ENCODE data around the gene JPT1.
"Not testable (repeated sequence)": the region's sequence is repeated elsewhere in the genome, so short reads cannot be mapped to it uniquely, and the experiment has no call there.

JPT1 gene

GRCh38 chr17:75128694-75129505 is 25.4 kb downstream of the JPT1 start:
- H4K20me1 ChIP-seq (ENCODE audit: insufficient read depth, low read length, poor library complexity, severe bottlenecking) = peaks cover 12% of the 10 kb centered on the region
- H3K9me3 ChIP-seq (ENCODE audit: insufficient read depth, low read depth, low read length) = no peaks in the 10 kb centered on the region
- H3K36me3 ChIP-seq (ENCODE audit: insufficient read depth, low read length) = peaks cover 6% of the 10 kb centered on the region; the same call in 1 of the 2 replicates
- H3K4me1 ChIP-seq (ENCODE audit: insufficient read depth, low read length, poor library complexity, severe bottlenecking) = peaks cover 22% of the 10 kb centered on the region
- H3K4me3 ChIP-seq (ENCODE audit: low read length, poor library complexity, severe bottlenecking) = no peak overlapping the region
- H2AFZ ChIP-seq (ENCODE audit: low read length) = no peak overlapping the region
- no peaks in the 10 kb centered on the region for H3K9me2 ChIP-seq (replicated peaks; ENCODE audit: low read depth, low read length)
- no peak overlapping the region for H3K9ac ChIP-seq (ENCODE audit: low read depth, low read length, poor library complexity, severe bottlenecking)
- TF ChIP-seq CTCF (conservative IDR thresholded peaks at IDR 0.05; ENCODE audit: low read length) = no peak
- no peak for TF ChIP-seq EZH2phosphoT487 (IDR thresholded peaks at IDR 0.05; ENCODE audit: borderline replicate concordance)
- peaks cover 26% of the 10 kb centered on the region for H3K79me2 ChIP-seq (ENCODE audit: insufficient read depth, low read length)
- H3K4me2 ChIP-seq (ENCODE audit: low read depth, low read length, poor library complexity, severe bottlenecking) = no peak overlapping the region
- H3F3A ChIP-seq (ENCODE audit: low read depth) = 0 out of 2 replicates have a peak, but pooled peaks cover 4% of the 10 kb centered on the region
- no peaks in the 10 kb centered on the region for H3K27me3 ChIP-seq (ENCODE audit: insufficient read depth, low read length, poor library complexity, severe bottlenecking)

- Histone ChIP-seq H4K20me1 (ENCODE audit: insufficient read depth, low read length, poor library complexity, severe bottlenecking) (peaks cover 12% of the 10 kb centered on the region), H3K4me1 (ENCODE audit: insufficient read depth, low read length, poor library complexity, severe bottlenecking) (peaks cover 23% of the 10 kb centered on the region), H3K79me2 (ENCODE audit: insufficient read depth, low read length) (peaks cover 23% of the 10 kb centered on the region)
- H3K9me2 ChIP-seq (replicated peaks; ENCODE audit: low read depth, low read length); H3K36me3 ChIP-seq (ENCODE audit: insufficient read depth, low read length); H3K4me2 ChIP-seq (ENCODE audit: low read depth, low read length, poor library complexity, severe bottlenecking); H3K9me3 ChIP-seq (ENCODE audit: insufficient read depth, low read depth, low read length); H2AFZ ChIP-seq (ENCODE audit: low read length); H3F3A ChIP-seq (ENCODE audit: low read depth); H3K4me3 ChIP-seq (ENCODE audit: low read length, poor library complexity, severe bottlenecking); H3K27me3 ChIP-seq (ENCODE audit: insufficient read depth, low read length, poor library complexity, severe bottlenecking); H3K9ac ChIP-seq (ENCODE audit: low read depth, low read length, poor library complexity, severe bottlenecking): not testable (repeated sequence)
These were observed 26.4 kb downstream of the JPT1 start for GRCh38 chr17:75127936-75128335.

- Histone ChIP-seq H3K9ac (ENCODE audit: low read depth, low read length, poor library complexity, severe bottlenecking) (no peak overlapping the region), H3F3A (ENCODE audit: low read depth) (no peaks in the 10 kb centered on the region), H3K27me3 (ENCODE audit: insufficient read depth, low read length, poor library complexity, severe bottlenecking) (no peaks in the 10 kb centered on the region), H3K4me2 (ENCODE audit: low read depth, low read length, poor library complexity, severe bottlenecking) (no peak overlapping the region), H3K9me2 (replicated peaks; ENCODE audit: low read depth, low read length) (no peaks in the 10 kb centered on the region), H3K4me3 (ENCODE audit: low read length, poor library complexity, severe bottlenecking) (no peak overlapping the region), H3K36me3 (ENCODE audit: insufficient read depth, low read length) (peaks cover 6% of the 10 kb centered on the region; the same call in 1 of the 2 replicates), H2AFZ (ENCODE audit: low read length) (no peak overlapping the region), H3K79me2 (ENCODE audit: insufficient read depth, low read length) (peaks cover 17% of the 10 kb centered on the region), H3K9me3 (ENCODE audit: insufficient read depth, low read depth, low read length) (no peaks in the 10 kb centered on the region), H3K4me1 (ENCODE audit: insufficient read depth, low read length, poor library complexity, severe bottlenecking) (peaks cover 17% of the 10 kb centered on the region), H4K20me1 (ENCODE audit: insufficient read depth, low read length, poor library complexity, severe bottlenecking) (peaks cover 12% of the 10 kb centered on the region)
- TF ChIP-seq CTCF (conservative IDR thresholded peaks at IDR 0.05; ENCODE audit: low read length) (no peak), EZH2phosphoT487 (IDR thresholded peaks at IDR 0.05; ENCODE audit: borderline replicate concordance) (no peak)
These were observed 27.4 kb downstream of the JPT1 start for GRCh38 chr17:75126954-75127353.

- Histone ChIP-seq H2AFZ (ENCODE audit: low read length) (no peak overlapping the region), H3K27me3 (ENCODE audit: insufficient read depth, low read length, poor library complexity, severe bottlenecking) (no peaks in the 10 kb centered on the region), H3K9me3 (ENCODE audit: insufficient read depth, low read depth, low read length) (no peaks in the 10 kb centered on the region), H3K4me2 (ENCODE audit: low read depth, low read length, poor library complexity, severe bottlenecking) (no peak overlapping the region), H3K36me3 (ENCODE audit: insufficient read depth, low read length) (peaks cover 6% of the 10 kb centered on the region; the same call in 1 of the 2 replicates), H3K79me2 (ENCODE audit: insufficient read depth, low read length) (peaks cover 16% of the 10 kb centered on the region), H3K4me1 (ENCODE audit: insufficient read depth, low read length, poor library complexity, severe bottlenecking) (peaks cover 14% of the 10 kb centered on the region), H3K9me2 (replicated peaks; ENCODE audit: low read depth, low read length) (no peaks in the 10 kb centered on the region), H4K20me1 (ENCODE audit: insufficient read depth, low read length, poor library complexity, severe bottlenecking) (peaks cover 12% of the 10 kb centered on the region), H3K9ac (ENCODE audit: low read depth, low read length, poor library complexity, severe bottlenecking) (no peak overlapping the region), H3F3A (ENCODE audit: low read depth) (no peaks in the 10 kb centered on the region), H3K4me3 (ENCODE audit: low read length, poor library complexity, severe bottlenecking) (no peak overlapping the region)
- no peak for TF ChIP-seq EZH2phosphoT487 (IDR thresholded peaks at IDR 0.05; ENCODE audit: borderline replicate concordance)
- no peak for TF ChIP-seq CTCF (conservative IDR thresholded peaks at IDR 0.05; ENCODE audit: low read length)
These were observed 28.3 kb downstream of the JPT1 start for GRCh38 chr17:75125984-75126383.

Data from Loucy (cell line).